GM12891 (cell line): ENCODE measurements around the gene P2RX4.
"Not testable (repeated sequence)": the region's sequence is repeated elsewhere in the genome, so short reads cannot be mapped to it uniquely, and the experiment has no call there.

Experiments used
- POLR2A ChIP-seq: IDR thresholded peaks from 2 replicates; pipeline ENCODE4 v1.6.1; 2011; ENCODE audit warnings: low read depth, low read length, control low read depth
- POLR2AphosphoS5 ChIP-seq: IDR thresholded peaks from 2 replicates; pipeline ENCODE4 v1.6.1; 2011; ENCODE audit warnings: low read depth, low read length, control low read depth

GRCh38 chr12:121208571-121208970 lies 1.4 kb upstream of the P2RX4 start:
- not testable (repeated sequence) for TF ChIP-seq POLR2AphosphoS5, POLR2A
